ENCODE results near the gene PTPRS.

PTPRS gene

GRCh38 chr19:5304486-5304885, 36.1 kb downstream of the PTPRS start:
- DNase-seq = no peak

- no peak for DNase-seq
Observed at GRCh38 chr19:5303208-5303607, 37.4 kb downstream of the PTPRS start.

GRCh38 chr19:5302396-5302795, 38.2 kb downstream of the PTPRS start:
- no peak for DNase-seq

GRCh38 chr19:5299137-5299536, 41.5 kb downstream of the PTPRS start:
- no peak for DNase-seq

GRCh38 chr19:5298471-5298901, 42.1 kb downstream of the PTPRS start:
- no peak for DNase-seq

GRCh38 chr19:5297272-5297669, 43.3 kb downstream of the PTPRS start:
- DNase-seq = no peak

GRCh38 chr19:5296457-5297271, 43.9 kb downstream of the PTPRS start:
- DNase-seq = no peak

- no peak for DNase-seq
Observed at GRCh38 chr19:5296021-5296420, 44.6 kb downstream of the PTPRS start.

- no peak for DNase-seq
Observed at GRCh38 chr19:5294403-5295160, 46.0 kb downstream of the PTPRS start.

- peak; percentile 72 for DNase-seq
Observed at GRCh38 chr19:5293612-5294378, 46.8 kb downstream of the PTPRS start.

GRCh38 chr19:5292822-5293611, 47.6 kb downstream of the PTPRS start:
- peak; percentile 83 for DNase-seq

- DNase-seq = no peak
Observed at GRCh38 chr19:5292453-5292821, 48.2 kb downstream of the PTPRS start.

- DNase-seq = no peak
Observed at GRCh38 chr19:5291588-5292193, 48.9 kb downstream of the PTPRS start.
